ENCODE results near the gene CDH23. TPM values are rescaled to one million over a fixed set of nuclear protein-coding genes. Genes with fewer than 3 reads are reported as not detected.

Gene CDH23
- total RNA-seq, 4 donors from 2014 or later = 13.8 to 20.1 (median 17.3) TPM

DNA sequence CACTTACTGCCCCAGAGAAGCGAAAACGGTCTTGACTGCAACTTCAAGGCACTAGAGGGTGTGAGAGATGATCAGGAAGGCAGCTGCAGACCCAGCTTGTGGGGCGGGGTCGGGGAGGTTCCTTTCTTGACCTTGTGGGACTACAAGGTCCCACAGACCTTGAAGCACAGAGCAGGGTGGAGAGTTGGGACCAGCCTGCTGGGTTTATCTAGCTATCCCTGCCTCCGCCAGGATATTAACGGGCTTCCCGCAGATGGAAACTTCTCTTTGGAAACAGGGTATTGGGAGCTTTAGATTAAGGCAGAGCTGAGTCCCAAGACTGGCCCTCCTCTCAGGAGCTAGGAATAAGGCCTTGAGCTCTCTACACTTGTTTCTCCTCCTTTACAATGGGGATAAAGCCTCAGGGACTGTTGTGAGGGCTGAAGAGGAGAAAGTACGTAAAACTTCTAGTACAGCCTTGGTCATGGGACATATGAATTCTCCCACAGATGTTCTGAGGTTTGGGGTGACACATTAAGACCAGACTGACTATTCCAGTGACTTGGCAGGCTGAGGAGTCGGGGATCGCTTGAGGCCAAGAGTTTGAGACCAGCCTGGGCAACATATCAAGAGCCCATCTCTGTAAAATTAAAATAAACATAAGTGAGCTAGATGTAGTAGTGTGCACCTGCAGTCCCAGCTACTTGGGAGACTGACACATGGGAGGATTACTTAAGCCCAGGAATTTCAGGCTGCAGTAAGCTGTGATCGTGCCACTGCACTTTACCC lies 153.2 kb downstream of the CDH23 start:
- Histone ChIP-seq H3K4me3 (no peak overlapping the region), H3K9me3 (no peaks in the 10 kb centered on the region), H3K4me1 (peaks cover 0 to 11% (median 0%) of the 10 kb centered on the region in 4 donors), H3K27me3 (no peaks in the 10 kb centered on the region), H3K36me3 (no peaks in the 10 kb centered on the region), H3K27ac (no peak overlapping the region)
- no peak for DNase-seq (ENCODE audit: low spot score in 2 of 2)
- WGBS, 2 donors = 89 to 92% methylated on average over 11 of the region's 11 CpGs
- TF ChIP-seq EP300 (IDR thresholded peaks at IDR 0.05) (no peak), CTCF (IDR thresholded peaks at IDR 0.05) (no peak), POLR2A (IDR thresholded peaks at IDR 0.05) (no peak)

- H3K4me1 ChIP-seq = peaks cover 0 to 11% (median 0%) of the 10 kb centered on the region in 4 donors
- no peaks in the 10 kb centered on the region for H3K27me3 ChIP-seq
- no peaks in the 10 kb centered on the region for H3K36me3 ChIP-seq
- no peak for DNase-seq (ENCODE audit: low spot score in 2 of 2)
- no peak overlapping the region for H3K4me3 ChIP-seq
- 66 to 72% methylated on average over 7 of the region's 7 CpGs for WGBS, 2 donors
- no peak overlapping the region for H3K27ac ChIP-seq
- no peak for TF ChIP-seq EP300 (IDR thresholded peaks at IDR 0.05)
- no peak for TF ChIP-seq POLR2A (IDR thresholded peaks at IDR 0.05)
- no peak for TF ChIP-seq CTCF (IDR thresholded peaks at IDR 0.05)
- no peaks in the 10 kb centered on the region for H3K9me3 ChIP-seq
Observed at GRCh38 chr10:71550628-71551027, 153.9 kb downstream of the CDH23 start.

DNA sequence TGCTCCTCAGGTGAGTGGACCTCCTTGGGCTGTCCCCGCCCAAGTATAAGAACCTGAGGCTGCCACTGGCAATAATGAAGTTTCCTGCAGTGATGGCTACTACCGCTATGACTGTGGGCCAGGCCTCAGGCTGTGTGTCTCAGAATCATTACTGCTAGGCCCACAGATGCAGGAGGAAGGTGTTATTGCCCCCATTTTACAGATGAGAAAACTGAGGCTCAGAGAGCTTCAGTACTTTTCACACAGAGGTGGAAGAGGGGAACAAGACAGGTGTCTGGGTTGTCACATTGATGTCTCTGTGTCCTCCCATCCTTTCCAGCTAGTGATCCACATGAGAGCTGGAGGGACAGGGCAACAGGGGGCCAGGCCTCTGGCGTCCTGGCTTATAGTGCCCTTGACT lies 155.2 kb downstream of the CDH23 start:
- 93 to 94% methylated on average over 2 of the region's 3 CpGs for WGBS, 2 donors
- TF ChIP-seq EP300 (IDR thresholded peaks at IDR 0.05) (no peak), CTCF (IDR thresholded peaks at IDR 0.05) (no peak), POLR2A (IDR thresholded peaks at IDR 0.05) (no peak)
- Histone ChIP-seq H3K27ac (no peak overlapping the region), H3K4me3 (no peak overlapping the region), H3K9me3 (no peaks in the 10 kb centered on the region), H3K36me3 (no peaks in the 10 kb centered on the region), H3K27me3 (no peaks in the 10 kb centered on the region), H3K4me1 (peaks cover 0 to 11% (median 0%) of the 10 kb centered on the region in 4 donors)
- DNase-seq (ENCODE audit: low spot score in 2 of 2) = no peak

GRCh38 chr10:71553432-71553831 lies 156.7 kb downstream of the CDH23 start:
- Histone ChIP-seq H3K27me3 (no peaks in the 10 kb centered on the region), H3K4me3 (no peak overlapping the region), H3K27ac (no peak overlapping the region), H3K4me1 (no peaks in the 10 kb centered on the region), H3K9me3 (no peaks in the 10 kb centered on the region), H3K36me3 (no peaks in the 10 kb centered on the region)
- 48 to 59% methylated on average over 5 of the region's 5 CpGs for WGBS, 2 donors
- no peak for TF ChIP-seq EP300 (IDR thresholded peaks at IDR 0.05)
- DNase-seq (ENCODE audit: low spot score in 2 of 2) = no peak

- Histone ChIP-seq H3K27ac (no peak overlapping the region), H3K27me3 (no peaks in the 10 kb centered on the region), H3K9me3 (no peaks in the 10 kb centered on the region), H3K36me3 (no peaks in the 10 kb centered on the region), H3K4me3 (no peak overlapping the region), H3K4me1 (no peaks in the 10 kb centered on the region)
- 54 to 77% methylated on average over 2 of the region's 2 CpGs for WGBS, 2 donors
- TF ChIP-seq EP300 (IDR thresholded peaks at IDR 0.05) (no peak), POLR2A (IDR thresholded peaks at IDR 0.05) (no peak), CTCF (IDR thresholded peaks at IDR 0.05) (no peak)
- no peak for DNase-seq (ENCODE audit: low spot score in 2 of 2)
Observed at GRCh38 chr10:71554671-71555070, 158.0 kb downstream of the CDH23 start.
